ENCODE results near the gene CCDC39. TPM values are rescaled to one million over a fixed set of nuclear protein-coding genes. Genes with fewer than 3 reads are reported as not detected.

CCDC39 gene
- total and polyA plus RNA-seq, 2 of the 13 experiments (the other 11 are each of a cell fraction or from before 2014, with no cell fraction given), result not detected

- no peak for TF ChIP-seq ZNF180 (CRISPR knock-in tag; IDR thresholded peaks at IDR 0.05; ENCODE audit: borderline replicate concordance, low read depth)
- TF ChIP-seq ZNF225 (CRISPR knock-in tag; IDR thresholded peaks at IDR 0.05), result no peak
- TF ChIP-seq, protein P1, sequence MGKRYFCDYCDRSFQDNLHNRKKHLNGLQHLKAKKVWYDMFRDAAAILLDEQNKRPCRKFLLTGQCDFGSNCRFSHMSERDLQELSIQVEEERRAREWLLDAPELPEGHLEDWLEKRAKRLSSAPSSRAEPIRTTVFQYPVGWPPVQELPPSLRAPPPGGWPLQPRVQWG (CRISPR knock-in tag; IDR thresholded peaks at IDR 0.05; ENCODE audit: borderline replicate concordance, low read depth), result no peak
- TF ChIP-seq AGO1 (IDR thresholded peaks at IDR 0.05; ENCODE audit: low read depth, low read length, poor library complexity, severe bottlenecking), result no peak
- TF ChIP-seq HNF4A (CRISPR knock-in tag; IDR thresholded peaks at IDR 0.05), result no peak
- TF ChIP-seq, protein P2, sequence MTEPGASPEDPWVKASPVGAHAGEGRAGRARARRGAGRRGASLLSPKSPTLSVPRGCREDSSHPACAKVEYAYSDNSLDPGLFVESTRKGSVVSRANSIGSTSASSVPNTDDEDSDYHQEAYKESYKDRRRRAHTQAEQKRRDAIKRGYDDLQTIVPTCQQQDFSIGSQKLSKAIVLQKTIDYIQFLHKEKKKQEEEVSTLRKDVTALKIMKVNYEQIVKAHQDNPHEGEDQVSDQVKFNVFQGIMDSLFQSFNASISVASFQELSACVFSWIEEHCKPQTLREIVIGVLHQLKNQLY (CRISPR knock-in tag; IDR thresholded peaks at IDR 0.05), result no peak
- peak; percentile 71 for TF ChIP-seq ZNF607 (CRISPR knock-in tag; IDR thresholded peaks at IDR 0.05; ENCODE audit: borderline replicate concordance)
- no peak for TF ChIP-seq RCOR2 (CRISPR knock-in tag; IDR thresholded peaks at IDR 0.05)
- no peak; the same call in 1 of the 2 replicates for TF ChIP-seq SOX13 (IDR thresholded peaks at IDR 0.05)
- peak in 1 of 2 experiments; percentile 39; a peak in 1 of 4 replicates for TF ChIP-seq SOX13 (CRISPR knock-in tag; conservative IDR thresholded peaks at IDR 0.05 in 1 of 2, IDR thresholded peaks at IDR 0.05 in 1 of 2)
- peak; percentile 99; the same call in 1 of the 2 replicates for TF ChIP-seq MTF2 (CRISPR knock-in tag; IDR thresholded peaks at IDR 0.05; ENCODE audit: borderline replicate concordance)
- TF ChIP-seq NFE2 (CRISPR knock-in tag; IDR thresholded peaks at IDR 0.05), result no peak
- TF ChIP-seq, protein P3, sequence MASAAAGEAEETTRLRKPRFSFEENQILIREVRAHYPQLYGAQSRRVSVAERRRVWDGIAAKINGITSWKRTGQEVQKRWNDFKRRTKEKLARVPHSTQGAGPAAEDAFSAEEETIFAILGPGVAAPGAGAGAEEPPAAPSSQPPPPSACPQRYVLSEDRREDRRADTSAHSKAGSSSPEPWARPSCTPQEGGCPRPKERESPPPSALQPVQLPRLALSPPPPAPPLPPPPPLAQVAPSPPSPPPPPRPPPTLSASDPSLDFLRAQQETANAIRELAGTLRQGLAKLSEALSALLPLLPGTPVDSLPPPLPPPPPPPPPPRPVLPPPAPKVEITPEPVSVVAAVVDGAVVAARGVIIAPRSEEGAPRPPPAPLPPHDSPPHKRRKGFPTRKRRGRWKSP (CRISPR knock-in tag; IDR thresholded peaks at IDR 0.05), result peak; percentile 90
- TF ChIP-seq MEF2D (CRISPR knock-in tag; IDR thresholded peaks at IDR 0.05), result peak; percentile 81; the same call in 1 of the 2 replicates
- no peak for TF ChIP-seq ZFP36L2 (CRISPR knock-in tag; IDR thresholded peaks at IDR 0.05)
- TF ChIP-seq ELF4 (CRISPR knock-in tag; IDR thresholded peaks at IDR 0.05; ENCODE audit: borderline replicate concordance), result peak; percentile 97
- no peak for TF ChIP-seq CC2D1A (CRISPR knock-in tag; IDR thresholded peaks at IDR 0.05)
- no peak for TF ChIP-seq ZSCAN22 (CRISPR knock-in tag; IDR thresholded peaks at IDR 0.05)
- no peak for TF ChIP-seq ARHGAP35 (CRISPR knock-in tag; IDR thresholded peaks at IDR 0.05; ENCODE audit: borderline replicate concordance)
- peak; percentile 65; the same call in 1 of the 2 replicates for TF ChIP-seq ZMYM2 (CRISPR knock-in tag; IDR thresholded peaks at IDR 0.05)
- no peak for TF ChIP-seq DNMT3B (CRISPR knock-in tag; conservative IDR thresholded peaks at IDR 0.05)
- no peak for TF ChIP-seq JUN (CRISPR knock-in tag; IDR thresholded peaks at IDR 0.05)
- TF ChIP-seq RNF2 (conservative IDR thresholded peaks at IDR 0.05; ENCODE audit: low read depth), result no peak; the same call in 1 of the 2 replicates
- peak; percentile 67; the same call in 1 of the 2 replicates for TF ChIP-seq NAIF1 (CRISPR knock-in tag; IDR thresholded peaks at IDR 0.05; ENCODE audit: borderline replicate concordance)
- 0 out of 2 replicates have a peak, but pooled peaks have one; percentile 22 for TF ChIP-seq ZNF552 (CRISPR knock-in tag; IDR thresholded peaks at IDR 0.05; ENCODE audit: borderline replicate concordance)
- TF ChIP-seq HIC2 (CRISPR knock-in tag; IDR thresholded peaks at IDR 0.05; ENCODE audit: low read depth), result 0 out of 2 replicates have a peak, but pooled peaks have one; percentile 43
- peak; percentile 81 for TF ChIP-seq ZNF317 (CRISPR knock-in tag; IDR thresholded peaks at IDR 0.05)
Measured at GRCh38 chr3:180601688-180602666, 77.3 kb downstream of the CCDC39 start, which contains the start of gene TTC14 (continued).

All from HepG2 (cell line).